SIG-M5 treated with dmso at 0.1 percent for 504 hours (cell line): Measurements from ENCODE around the gene POLR3GL.

Experiments
- DNase-seq: peaks from one replicate; lab custom pipeline; 2025; ENCODE audit not compliant: unreplicated experiment; lab: John Stamatoyannopoulos, UW

The POLR3GL gene

GRCh38 chr1:145972580-145972979 is 8.1 kb downstream of the POLR3GL start:
- no peak for DNase-seq

- DNase-seq, result no peak
Measured at GRCh38 chr1:145974721-145975120, 10.2 kb downstream of the POLR3GL start.

GRCh38 chr1:145975216-145975615 is 10.7 kb downstream of the POLR3GL start:
- DNase-seq, result no peak

GRCh38 chr1:145977016-145977415 is 12.5 kb downstream of the POLR3GL start:
- DNase-seq, result no peak

GRCh38 chr1:145977486-145978470 is 13.3 kb downstream of the POLR3GL start:
- peak; percentile 91 for DNase-seq

- DNase-seq, result no peak
Measured at GRCh38 chr1:145978471-145978853, 14.0 kb downstream of the POLR3GL start.

- peak; percentile 99 for DNase-seq
Measured at GRCh38 chr1:145978854-145979745, 14.6 kb downstream of the POLR3GL start.

DNA sequence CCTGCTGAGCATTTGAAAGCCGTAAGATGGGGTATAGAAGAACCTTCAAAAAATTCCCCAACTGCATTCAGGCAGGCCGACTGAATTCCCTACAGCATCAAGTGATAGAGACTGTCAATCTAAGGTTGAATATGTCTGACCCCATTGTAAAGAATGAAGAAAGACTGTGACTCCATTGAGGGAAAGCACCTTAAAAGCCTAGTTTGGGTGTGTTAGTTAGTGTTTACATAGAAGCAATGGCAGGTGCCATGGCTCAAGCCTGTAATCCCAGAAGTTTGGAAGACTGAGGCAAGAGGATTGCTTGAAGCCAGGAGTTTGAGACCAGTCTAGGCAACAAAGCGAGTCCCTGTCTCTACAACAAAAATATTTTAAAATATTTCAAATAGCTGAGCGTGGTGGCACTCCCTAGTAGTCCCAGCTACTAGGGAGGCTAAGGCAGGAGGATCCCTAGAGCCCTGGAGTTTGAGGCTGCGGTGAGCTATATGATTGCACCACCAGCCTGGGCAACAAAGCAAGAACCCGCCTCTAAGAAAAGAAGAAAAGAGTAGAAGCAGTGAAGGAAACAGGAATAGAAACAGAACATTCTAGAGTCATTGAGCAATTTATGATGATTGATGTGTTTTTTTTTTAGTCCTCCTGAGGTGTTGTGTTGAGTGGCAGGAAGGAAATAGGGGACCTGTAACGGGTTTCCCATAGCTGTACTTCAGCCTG is 15.4 kb downstream of the POLR3GL start:
- peak; percentile 92 for DNase-seq

GRCh38 chr1:145980457-145980994 is 16.0 kb downstream of the POLR3GL start:
- no peak for DNase-seq

- no peak for DNase-seq
Measured at GRCh38 chr1:145982010-145982723, 17.7 kb downstream of the POLR3GL start.

DNA sequence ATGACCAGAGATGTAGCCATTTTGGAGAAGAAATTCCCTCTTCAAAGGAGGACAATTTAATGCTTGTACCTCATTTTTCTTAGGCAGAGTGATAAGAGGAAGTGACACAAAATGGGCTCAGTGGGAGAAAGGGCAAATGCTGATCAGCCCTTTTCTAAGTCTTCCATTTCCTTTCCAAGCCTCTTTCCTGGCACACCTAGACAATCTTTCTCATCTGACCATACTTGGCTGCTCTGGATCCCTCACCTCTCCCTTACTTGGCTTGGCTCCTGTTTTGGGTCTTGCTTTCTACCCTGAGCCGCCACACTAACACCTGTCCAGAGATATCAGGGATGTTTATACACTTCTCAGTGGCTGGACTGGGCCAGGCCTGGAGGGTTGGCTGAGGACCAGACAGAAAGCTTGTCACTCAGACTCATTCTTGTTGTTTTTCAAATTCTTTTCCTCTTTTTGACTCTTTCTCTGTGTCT is 18.8 kb downstream of the POLR3GL start:
- no peak for DNase-seq

DNA sequence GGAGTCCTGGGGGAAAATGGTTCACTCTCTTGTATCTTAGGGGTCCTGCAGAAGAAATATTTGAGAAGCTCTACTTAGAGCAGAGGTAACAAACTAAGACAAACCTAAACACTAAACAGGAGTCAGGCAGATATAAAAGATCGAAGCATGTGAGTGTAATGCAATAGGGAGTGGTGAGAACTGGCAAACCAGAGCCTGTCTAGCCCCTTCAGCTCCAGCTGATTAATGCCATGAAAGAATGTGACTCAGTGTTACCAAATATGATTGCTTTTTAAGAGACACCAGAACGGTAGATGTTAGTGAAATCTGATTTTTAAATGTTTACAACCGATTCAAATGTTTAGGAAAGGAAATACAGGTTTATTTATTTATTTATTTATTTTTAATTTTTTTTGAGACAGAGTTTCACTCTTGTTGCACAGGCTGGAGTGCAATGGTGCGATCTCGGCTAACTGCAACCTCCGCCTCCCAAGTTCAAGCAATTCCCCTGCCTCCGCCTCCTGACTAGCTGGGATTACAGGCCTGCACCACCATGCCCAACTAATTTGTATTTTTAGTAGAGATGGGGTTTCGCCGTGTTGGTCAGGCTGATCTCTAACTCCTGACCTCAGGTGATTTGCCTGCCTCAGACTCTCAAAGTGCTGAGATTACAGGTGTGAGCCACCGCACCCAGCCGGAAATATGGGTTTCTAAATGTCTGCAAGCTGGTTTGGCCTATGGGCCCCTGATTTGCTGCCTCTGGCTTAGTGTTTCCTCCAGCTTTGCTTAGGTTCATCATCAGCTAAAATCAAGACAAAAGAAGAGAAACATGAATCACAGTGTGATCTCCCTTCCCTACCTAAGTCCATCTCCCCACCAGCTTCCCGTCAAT is 19.7 kb downstream of the POLR3GL start:
- DNase-seq, result no peak

GRCh38 chr1:145985129-145985501 is 20.6 kb downstream of the POLR3GL start:
- no peak for DNase-seq

DNA sequence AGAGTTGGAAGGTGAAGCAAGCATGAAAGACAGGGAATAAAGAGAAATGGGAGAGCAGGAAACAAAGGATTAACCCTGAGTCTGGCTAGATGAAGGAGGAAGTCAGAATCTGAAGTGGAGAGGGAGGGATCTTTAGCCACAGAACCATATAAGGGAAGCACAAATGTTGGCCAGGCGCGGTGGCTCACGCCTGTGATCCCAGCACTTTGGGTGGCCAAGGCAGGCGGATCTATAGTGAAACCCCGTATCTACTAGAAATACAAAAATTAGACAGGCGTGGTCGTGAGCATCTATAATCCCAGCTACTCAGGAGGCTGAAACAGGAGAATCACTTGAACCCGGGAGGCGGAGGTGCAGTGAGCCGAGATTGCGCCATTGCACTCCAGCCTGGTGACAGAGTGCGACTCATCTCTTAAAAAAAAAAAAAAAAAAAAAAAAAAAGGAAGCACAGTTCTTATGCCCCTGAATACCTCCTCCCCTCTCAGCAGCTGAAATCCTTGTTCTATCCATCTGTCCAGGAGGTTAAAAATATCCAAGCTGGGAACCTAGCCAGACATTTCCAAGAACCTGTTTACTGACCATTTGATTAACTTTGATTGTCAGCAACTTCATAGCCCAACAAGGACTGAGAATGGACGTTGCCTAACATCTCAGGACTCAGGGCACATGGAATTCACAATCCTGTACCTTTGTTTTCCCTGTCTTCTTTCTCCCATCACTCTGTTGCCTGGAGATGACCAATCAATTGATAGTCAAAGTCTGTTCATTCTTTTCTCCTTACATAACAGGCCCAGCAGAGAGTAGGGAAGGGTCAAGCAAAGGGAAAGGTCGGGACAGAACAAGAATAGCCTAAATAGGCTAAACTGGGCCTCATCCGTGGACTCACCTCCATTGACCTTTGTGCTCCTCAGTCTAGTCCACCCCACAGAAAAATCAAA is 21.3 kb downstream of the POLR3GL start:
- peak; percentile 93 for DNase-seq

DNA sequence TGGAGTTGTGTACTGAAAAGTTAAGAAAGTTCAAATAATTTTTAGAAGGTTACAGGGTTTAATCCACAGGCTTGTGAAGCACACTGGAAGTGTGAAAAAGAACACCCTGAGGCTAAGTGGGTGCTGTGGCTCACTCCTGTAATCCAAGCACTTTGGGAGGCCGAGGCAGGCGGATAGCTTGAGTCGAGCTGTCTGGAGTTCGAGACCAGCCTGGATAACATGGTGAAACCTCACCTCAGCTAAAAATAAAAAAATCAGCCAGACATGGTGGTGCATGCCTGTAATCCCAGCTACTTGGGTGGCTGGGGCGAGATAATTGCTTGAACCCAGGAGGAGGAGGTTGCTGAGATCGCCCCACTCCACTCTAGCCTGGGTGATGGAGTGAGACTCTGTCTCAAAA is 22.1 kb downstream of the POLR3GL start:
- no peak for DNase-seq

DNA sequence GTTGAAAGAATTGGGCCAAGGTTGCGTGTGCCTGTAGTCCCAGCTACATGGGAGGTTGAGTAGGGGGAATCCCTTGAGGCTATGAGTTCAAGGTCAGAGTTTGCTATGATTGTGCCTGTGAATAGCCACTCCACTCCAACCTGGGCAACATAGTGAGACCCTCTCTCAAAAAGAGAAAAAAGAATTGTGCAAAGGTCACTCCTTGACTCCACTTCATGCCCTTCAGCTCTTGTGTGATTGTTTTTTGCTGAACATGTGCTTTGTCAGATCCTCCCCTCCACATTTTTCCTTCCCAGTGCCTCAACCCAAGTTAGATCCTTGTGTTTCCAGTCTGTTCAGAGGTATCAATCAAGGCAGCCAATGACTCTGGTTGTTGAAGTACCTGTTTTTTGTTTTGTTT is 23.4 kb downstream of the POLR3GL start:
- no peak for DNase-seq

DNA sequence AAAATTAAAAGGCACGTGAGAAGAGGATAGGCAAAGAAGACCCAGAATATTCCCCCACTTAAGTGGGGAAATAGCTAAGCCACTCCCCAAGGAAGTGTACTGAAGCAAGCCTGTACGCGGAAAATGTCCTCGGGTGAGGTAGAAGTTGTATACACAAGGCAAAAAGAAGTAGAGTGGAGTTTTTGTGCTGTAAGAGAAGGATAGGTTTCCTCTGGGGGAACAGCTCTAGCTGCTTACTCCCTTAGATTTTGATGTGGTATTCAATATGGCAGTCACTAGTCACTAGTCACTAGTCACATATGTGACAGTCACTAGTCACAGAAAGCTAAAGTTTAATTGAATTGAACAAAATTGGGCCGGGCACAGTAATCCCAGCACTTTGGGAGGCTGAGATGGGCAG is 24.3 kb downstream of the POLR3GL start:
- no peak for DNase-seq

DNA sequence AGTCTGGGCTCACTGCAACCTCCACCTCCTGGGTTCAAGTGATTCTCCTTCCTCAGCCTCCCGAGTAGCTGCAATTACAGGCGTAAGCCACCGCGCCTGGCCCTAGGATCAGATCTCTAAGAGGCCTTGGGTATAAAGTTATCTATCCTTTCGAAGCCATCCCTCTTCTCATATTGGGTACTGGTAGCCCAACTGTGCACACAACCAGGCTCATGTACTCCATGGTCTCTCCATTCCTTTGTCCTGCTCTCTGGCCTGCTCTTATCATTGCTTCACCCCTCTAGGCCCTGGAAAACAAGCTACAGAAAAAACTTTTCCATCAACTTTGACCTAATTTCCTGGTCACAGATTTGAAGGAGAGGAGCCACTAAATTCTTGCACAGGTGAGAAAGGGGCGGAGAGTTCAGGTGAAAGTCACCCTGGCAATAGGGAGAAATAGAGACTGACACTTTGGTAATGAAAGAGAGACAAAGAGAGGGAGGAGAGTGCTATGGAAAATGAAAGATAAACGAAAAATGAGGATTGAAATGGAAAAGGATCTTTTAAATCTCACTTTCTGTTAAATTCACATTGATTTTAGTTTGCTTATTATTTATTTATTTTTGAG is 25.9 kb downstream of the POLR3GL start:
- no peak for DNase-seq
